NCI-H524 (cell line): ENCODE measurements around the gene NELL2.
"Not testable (repeated sequence)": the region's sequence is repeated elsewhere in the genome, so short reads cannot be mapped to it uniquely, and the experiment has no call there.

Experiments used
- DNase-seq, 2 experiments: peaks; one replicate each; lab custom pipeline; 2025; lab: John Stamatoyannopoulos, UW

NELL2 gene

DNA sequence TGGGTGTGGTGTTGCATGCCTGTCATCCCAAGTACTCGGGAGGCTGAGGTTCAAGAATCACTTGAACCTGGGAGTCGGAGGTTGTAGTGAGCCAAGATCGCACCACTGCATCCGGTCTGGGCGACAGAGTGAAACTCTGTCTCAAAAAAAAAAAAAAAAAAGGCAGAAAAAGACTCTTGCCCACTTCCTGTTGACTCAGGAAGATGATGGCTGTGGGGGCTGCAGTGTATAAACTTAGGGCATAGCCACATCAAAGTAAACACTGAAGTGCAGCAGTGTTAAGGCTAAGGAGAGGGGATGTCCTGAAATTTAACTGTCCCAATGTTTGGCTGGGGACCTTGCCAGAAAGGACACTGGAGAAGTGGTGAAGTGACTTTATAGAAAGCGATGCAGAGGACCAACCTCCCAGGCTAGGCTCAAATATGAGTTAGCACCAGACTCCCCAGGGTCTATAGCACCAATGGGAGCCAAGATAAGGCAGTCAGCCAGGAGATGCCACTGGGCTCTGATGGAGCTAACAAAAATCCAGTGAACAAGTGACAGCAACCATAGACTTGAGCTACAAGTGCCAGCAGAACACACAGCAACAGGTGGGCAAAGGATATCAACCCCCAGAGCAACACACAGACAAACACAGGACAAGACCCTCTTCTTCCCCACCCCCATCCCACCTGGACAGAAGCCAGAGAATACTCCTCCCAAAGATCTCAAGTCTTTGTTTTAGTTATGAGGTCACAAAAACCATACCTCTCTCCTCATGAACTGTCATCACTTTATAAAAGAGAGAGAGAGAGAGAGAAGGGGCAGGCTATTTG is 28.0 kb downstream of the NELL2 start:
- no peak for DNase-seq

DNA sequence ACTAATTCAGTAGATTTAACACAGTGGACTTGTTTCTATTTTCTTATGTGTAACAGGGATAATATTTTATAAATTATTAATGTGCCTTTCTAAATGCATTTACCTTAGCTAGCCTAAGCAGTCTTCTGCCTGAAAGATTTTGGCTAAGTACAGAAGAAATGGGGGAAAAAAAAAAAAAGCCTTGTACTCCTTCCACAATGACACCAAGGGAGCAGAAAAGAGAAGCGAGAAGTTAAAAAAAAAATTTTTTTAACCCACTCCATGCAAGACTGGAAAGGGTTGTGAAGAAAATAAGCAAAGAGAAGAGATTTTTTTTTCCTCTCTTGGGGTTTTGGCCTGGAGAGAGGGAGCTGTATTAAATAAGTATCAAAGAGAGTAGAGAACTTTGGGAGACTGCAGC is 28.7 kb downstream of the NELL2 start:
- DNase-seq = no peak

DNA sequence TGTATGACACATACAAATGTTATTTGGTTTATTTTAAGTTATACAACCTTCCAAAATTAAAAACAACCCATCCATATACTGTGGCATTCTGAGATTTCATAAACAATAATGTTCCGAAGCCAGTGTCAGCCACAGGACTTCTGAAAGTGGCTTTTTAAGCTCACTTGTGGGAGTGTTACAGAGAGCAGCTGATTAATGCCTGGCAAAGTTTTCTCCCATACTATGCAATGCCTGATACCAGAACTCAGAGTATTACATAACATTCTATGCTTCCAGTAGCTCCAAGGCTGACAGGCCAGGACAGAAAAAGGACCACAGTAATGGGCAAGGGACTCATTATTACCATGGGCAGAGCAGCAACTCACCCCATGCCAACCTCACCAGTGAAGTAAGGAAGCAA is 29.3 kb downstream of the NELL2 start:
- no peak for DNase-seq

DNA sequence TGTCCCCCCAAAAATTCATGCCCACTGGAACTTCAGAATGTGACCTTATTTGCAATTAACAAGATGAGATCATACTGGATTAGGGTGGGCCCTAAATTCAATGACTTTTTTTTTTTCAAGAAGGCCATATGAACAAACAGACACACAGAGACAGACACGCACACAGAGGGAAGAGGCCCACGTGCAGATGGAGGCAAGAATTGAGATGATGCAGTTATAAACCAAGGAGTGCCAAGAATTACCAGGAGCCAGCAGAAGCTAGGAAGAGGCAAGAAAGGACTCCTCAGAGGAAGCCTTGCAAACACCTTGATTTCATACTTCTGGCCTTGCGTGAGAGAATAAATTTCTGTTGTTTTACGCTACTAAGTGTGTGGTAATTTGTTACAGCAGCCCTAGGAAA is 33.4 kb downstream of the NELL2 start:
- DNase-seq = no peak

DNA sequence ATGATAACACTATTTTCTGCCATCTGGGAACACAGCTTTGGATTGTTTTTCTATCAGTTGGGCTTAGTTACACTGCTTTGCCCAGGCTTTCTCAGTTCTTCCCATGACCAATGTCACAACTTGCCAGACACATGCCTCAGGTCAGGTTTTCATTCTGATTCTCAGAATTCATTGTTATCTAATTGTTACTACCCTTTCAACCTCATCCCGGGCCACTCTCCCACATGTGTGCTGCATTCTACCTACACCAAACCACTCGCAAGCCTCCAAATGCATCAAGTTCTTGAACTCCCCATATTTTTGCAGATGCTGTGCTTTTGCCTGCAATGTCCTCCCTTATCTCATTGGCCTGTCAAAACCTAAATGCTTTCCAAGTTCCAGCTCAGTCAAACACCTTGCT is 36.3 kb downstream of the NELL2 start:
- no peak for DNase-seq

DNA sequence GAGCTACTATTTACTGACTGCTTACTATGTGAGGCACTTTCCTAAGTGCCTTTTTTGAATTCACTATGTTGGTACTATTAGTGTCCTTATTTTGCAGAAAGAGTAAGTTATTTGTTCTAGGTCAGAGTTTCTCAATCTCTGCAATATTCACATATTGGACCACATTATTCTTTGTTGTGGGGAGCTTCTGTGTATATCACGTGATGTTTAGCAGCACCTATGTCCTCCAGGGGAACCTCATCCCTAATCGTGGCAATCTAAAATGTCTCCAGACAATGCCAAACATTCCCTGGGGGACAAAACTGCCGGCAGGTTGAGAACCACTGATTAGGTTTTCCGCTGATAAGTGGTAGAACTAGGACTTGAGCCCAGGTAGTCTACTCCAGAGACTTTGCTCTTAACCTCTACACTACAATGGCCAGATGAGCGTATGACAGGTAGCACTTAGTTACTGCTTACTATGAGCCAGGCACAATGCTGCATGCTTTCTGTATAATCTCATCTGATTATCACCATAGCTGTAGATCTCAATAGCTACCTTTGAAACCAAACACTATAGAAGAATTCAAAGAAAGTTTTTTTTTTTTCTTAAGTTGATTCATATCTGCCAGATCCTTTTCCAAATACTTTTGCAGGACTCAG is 38.9 kb downstream of the NELL2 start:
- no peak for DNase-seq

DNA sequence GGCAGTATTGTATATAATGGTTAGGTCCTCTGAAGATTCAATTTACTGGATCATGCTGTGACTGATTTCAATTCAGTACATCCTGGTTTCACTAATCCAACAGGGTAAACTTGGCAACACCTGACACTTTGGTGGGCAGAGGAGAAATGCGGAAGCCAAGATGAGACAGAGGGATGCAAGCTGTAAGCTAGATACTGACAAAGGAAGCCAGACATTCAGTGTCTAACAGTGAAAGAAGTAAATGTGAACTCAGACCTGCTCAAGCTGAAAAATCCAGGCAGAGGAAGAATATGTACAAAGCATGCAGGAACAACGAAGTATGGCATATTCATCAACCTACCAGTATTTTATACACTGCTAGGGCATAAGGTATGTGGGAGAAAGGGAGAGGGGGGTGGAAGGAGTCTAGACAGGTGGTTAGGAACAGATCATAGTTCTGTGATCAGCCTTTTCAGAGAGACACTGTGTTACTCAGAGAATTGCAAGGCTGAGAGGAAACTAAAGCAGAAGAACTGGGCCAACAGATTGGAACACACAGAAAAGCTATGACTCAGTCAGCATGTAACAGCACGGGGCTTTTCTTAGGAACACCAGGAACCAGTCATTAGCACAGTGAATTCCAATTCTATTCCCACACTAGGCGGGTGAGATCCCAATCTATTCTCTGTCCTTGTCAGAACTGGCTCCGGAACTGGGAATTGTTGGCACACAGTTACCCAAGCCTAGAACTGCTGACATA is 40.3 kb downstream of the NELL2 start:
- DNase-seq = no peak

DNA sequence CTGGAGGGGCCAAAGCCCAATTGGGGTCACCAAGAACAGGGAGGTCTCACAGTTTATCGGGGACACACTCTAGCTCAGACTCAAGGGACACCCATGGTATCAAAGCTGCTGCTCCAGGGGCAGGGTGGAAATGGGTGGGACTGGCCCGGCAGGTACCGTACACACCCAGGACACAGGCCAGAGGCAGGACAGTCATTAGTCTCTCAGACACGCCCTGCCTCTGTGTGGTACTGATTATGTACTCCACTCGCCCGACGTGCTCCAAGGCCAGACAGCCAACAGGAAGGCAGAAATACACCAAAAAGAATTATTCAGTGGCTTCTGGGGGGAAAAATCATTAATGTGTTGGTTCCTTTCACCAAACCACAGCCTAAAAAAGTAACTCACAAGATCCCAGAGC is 41.1 kb downstream of the NELL2 start:
- not testable (repeated sequence) for DNase-seq

DNA sequence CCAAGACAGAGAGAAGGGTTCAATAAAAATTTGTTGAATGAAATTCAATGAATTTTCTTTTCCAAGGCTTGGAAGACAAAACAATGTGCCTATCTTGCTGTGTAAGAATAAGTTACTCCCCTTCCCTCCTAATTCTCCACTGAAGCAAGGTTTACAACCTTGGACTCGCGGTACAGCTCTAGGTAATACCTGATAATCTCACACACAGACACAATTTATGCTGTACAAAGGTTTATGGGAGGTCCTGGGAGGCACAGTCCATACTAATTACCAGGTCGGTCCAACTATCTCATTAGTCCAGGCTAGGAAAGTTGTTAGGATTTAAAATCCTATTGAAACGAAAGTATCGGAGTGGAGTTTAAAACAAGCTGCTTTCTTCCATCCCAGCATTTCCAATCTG is 42.6 kb downstream of the NELL2 start:
- DNase-seq = no peak

DNA sequence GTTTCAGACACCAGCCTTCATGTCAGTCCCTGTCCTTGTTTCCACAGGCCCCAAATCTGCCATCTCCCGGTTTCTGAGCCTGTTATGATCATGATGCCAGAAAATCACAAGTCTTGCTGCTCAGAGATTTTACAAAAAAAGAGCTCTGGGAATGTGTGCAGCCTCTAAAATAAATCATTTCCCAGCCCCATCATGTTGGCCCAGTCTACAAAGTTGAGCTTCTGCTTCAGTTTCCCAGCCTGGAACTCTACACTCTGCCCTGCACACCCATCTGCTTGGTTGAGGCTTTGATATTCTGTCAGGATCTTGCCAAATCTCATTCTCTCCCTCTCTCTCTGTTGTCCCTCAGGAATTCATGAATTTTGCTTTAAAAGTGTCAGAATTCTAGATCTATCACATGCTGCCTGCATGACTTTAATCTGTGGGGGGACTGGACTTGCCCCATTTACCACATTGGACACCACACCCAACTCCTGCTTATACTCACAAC is 45.5 kb downstream of the NELL2 start:
- no peak for DNase-seq

DNA sequence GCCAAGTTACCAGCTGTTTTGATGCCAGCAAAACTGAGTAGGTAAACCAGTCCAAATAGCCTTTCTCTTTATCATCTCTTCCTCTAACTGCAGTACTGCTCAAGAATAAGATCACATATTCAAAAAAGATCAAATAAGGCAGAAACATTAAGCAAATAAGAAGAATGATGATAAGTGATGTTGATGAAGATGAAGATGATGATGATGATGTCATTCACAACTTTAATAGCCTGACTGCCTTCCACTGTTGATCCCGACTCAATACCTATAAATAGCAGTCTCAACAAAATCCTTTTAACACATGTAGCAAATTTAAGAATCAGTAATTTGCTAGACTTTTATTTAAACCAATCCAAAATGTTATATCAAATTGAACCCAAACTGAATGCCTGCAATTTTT is 47.1 kb downstream of the NELL2 start:
- DNase-seq = no peak

DNA sequence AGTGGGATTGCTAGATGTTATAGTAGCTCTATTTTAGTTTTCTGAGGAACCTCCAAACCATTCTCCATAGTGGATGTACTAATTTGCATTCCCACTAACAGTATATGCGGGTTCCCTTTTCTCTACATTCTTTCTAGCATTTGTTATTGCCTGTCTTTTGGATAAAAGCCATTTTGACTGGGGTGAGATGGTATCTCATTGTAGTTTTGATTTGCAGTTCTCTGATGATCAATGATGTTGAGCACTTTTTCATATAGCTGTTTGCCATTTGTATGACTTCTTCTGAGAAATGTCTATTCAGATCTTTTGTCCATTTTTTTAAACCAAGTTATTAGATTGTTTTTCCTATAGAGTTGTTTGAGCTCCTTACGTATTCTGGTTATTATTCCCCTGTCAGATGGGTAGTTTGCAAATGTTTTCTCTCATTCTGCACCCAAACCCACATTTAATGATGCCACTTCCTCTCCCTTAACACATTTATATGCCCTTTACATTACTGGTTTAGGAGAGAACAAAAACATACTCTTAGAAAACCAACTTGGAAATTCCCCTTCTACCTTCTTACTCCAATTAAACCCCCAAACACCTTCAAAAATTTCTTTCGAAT is 48.2 kb downstream of the NELL2 start:
- DNase-seq = no peak

DNA sequence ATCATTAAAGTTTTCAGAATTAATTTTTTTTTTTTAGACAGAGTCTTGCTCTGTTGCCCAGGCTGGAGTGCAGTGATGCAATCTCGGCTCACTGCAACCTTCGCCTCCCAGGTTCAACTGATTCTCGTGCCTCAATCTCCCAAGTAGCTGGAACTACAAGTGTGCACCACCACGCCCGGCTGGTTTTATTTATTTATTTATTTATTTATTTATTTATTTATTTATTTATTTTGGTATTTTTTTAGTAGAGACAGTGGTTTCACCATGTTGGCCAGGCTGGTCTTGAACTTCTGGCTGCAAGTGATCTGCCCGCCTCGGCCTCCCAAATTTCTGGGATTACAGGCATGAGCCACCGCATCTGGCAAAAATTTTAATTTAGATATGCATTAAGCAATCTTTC is 54.4 kb downstream of the NELL2 start:
- DNase-seq = not testable (repeated sequence)

DNA sequence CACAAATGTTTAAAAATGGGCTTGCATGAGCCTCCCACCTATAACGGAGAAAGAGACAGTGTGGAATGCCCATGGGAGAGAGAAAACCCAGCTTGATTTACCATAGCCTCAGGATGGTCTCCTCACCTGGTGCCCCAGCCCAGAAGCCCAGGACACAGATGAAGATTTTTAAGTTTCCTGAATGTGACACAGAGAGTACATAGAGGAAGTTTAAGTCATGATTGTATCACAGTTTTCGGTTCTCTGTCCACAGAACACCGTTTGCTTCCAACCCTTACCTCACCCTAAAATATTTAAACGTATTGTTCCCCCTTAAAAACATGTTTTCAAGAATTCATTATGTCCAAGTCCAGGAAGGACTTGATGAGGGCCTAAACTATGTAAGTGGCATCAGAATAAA is 56.2 kb downstream of the NELL2 start:
- no peak for DNase-seq

DNA sequence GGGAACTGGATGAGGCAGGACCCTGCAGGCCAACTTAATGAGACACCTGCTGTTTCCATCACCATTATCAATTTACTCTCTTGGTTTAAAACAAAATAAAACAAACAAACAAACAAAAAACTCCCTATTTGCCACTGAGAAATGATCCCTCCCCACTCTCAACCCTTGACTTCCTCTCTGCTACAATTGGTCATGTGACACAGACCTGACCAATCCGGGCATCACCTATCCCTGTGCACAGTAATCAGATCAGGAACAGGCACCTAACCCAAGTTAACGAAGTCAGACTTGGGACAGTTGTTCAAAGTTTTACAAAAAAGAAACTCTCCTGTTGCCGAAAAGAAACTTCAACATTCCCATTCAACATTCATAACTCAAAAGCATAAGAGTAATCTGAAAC is 58.4 kb downstream of the NELL2 start:
- no peak for DNase-seq

DNA sequence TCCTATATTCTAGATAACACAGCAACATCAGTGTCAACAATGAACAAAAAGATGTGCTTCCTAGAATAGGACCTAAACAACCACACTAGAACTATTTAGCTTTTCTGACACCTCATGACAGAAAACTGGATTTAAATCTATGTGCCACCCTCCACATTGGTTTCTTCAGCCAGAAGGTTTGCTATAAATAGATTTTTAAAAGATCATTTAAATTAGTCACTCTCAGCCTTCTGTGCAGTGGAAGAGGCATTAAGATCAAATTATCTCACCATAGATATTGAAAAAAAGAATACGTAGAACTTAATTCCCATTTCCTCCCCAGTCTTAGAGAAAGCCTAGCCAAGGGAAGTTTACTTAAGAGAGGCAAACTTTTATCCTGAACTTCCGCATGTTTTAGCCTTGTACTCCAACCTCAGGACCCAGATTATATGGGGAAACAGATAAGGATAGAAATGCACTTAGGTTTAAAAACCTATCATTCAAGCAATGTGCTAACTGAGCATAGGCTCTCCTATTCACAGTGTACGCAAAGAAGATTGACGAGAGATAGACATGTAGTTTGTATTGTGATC is 59.6 kb downstream of the NELL2 start:
- DNase-seq = no peak

DNA sequence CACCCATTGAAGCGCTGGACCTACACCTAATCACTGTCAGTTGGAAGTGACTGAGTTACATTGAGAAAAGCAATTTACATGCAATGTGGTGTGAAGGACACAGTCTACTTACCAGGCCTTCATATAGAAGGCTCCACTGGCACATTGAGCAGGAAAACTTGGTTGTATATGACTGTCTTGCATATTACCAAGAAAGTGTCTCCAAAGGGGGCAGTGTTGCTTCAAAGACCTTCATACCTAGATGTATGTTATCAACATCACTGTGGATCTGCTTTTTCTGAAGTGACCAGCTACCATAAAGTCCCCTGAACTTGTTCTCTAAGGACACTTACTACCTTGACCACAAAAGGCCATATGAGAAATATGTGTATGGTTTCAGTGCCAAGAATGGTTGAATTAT is 64.1 kb downstream of the NELL2 start:
- peak in 1 of 2 experiments; percentile 6 for DNase-seq

DNA sequence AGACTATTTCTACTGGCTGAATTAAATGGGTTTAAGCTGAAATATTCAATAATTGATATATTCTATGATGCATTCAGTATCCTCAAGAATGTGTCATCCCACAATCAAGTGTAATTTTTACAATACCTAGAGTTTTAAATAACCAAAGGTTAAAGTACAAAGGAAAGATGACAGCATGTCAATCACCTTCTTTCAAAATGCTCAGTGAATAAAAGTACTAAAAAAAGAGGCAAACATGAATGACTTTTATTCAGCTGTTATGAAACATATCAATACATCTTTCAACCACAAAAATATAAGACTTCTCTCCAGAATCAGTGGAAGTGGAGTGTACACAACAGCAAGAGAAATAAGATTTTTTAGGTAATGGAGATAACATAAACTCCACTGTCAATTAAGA is 72.0 kb downstream of the NELL2 start:
- no peak for DNase-seq

DNA sequence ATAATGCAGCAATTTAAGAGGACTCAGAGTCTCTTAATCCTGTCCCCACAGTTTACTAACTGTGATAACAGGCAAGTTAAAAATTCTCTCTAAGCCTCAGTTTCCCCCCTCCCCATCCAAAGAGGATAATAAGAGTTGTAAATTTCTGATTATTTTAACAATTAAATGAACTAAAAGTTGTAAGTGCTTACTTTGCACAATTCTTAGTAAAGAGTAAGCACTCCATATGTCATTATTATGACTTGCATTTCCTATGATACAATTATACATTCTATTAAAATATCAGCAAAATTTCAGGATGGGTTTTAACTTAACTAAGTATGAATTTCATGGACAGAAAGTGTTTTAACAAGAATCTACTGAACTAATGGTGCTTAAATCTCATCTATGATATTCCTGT is 80.1 kb downstream of the NELL2 start:
- no peak for DNase-seq

DNA sequence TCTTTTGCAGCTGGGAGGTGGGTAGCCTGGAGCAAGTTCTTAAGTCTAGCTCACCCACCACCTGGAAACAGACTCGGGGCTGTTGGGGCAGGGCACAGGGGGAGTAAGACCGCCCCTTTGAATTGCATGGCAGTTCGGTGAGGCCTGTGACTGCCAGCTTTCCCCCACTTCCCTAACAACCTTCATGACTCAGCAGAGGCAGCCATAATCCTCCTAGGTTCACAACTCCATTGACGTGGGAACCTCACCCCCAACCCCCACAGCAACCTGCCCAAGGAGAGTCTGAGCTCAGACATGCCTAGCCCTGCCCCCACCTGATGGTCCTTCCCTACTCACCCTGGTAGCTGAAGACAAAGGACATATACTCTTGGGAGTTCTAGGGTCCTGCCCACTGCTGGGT is 87.4 kb downstream of the NELL2 start:
- no peak for DNase-seq

DNA sequence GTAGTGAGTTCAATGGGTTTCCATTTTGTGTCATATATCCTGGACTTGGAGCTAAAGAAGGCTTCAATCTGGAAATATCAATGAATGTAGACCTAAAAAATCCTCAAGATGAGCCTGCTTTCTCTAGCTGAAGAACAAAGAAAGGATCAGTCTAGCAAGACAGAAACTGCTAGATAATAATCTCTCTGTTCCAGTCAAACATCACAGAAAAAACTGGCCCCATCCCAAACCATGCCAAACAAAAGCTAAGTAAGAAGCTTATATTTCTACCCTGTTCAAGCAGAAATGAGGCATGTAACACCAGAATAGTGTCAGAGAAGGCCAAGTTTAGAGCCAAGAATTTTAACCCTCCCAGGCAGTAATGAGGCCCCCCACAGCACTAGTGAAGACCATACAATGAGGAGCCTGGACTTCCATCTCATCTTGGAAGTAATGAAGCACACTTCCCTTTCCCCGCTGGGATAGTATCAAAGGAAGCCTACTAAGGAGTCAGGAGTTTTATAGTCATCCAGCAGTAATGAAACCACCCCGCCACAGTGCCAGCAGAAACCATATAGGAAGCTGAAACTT is 95.8 kb downstream of the NELL2 start:
- no peak for DNase-seq

DNA sequence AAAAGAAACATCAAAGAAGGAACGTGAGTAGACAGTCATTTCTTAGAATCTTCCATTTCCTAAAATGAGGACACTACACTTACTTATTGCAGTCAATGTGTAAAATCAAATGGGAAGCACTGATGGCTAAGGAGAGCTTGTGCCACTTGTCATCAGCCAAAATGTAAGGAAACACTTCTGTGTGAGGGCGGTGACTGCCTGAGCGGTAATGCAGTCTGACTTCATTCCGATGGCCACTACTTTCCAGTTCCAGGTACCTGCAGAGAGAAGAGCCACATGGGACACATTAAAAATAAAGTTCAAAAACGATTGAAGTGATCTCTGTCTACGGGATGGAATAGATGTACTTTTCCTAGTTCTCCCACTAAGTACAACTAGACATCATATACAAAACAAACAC is 96.3 kb downstream of the NELL2 start:
- no peak for DNase-seq
